ENCODE data around the gene CBFA2T2. TPM values are rescaled to one million over a fixed set of nuclear protein-coding genes. Genes with fewer than 3 reads are reported as not detected.

CBFA2T2 gene
- total and polyA plus RNA-seq, 2 of the 4 experiments (the other 2 are of a cell fraction) = 3.8 to 6.2 TPM

DNA sequence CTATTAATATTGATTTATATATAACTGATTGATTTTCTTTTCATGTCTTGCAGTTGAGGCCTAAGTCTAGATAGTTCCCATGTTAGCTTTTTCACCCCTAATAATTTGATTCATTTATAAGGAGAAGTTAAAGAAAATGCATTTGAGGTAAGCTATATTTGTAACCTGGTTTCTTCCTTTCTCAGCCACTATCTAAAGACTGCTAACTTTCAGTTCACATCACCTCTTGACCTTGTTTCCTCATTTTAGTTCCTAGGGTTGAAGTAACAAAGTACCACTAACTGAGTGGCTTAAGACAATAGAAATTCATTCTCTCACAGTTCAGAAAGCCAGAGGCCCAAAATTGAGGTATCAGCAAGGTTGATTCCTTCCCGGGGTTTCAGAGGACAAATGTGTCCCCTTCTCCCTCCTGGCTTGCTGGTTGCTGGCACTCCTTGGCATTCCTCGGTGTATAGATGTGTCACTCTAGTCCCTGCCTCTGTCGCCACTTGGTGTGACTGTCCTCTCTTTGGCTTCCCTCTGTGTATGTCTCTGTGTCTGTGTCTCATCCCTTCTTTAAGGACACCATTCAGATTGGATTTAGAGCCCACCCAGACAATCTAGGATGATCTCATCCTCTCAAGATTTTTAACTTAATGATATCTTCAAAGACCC lies 116.3 kb downstream of the CBFA2T2 start:
- no peak overlapping the region for H2AK5ac ChIP-seq (ENCODE audit: low read depth, low read length)
- H3K14ac ChIP-seq (replicated peaks; ENCODE audit: low read depth, low read length) = no peak overlapping the region
- WGBS, 2 experiments (ENCODE audit: extremely low coverage in 2 of 2, insufficient read length in 1 of 2) = 93% methylated on average over 2 of the region's 3 CpGs; no CpG with 5 or more reads in 1 of the 2 experiments
- POLR2A ChIA-PET (ENCODE audit: unreplicated experiment) = no interaction called here
- H2BK5ac ChIP-seq (ENCODE audit: low read depth, low read length, poor library complexity, severe bottlenecking) = no peak overlapping the region
- CTCF ChIA-PET = no interaction called here
- no peak overlapping the region for H2AK9ac ChIP-seq (replicated peaks; ENCODE audit: low read depth, low read length, poor library complexity)
- no peaks in the 10 kb centered on the region for H3K9me3 ChIP-seq (ENCODE audit: control insufficient read depth, insufficient read depth, low read length)
- in situ Hi-C loops (cut with MboI; ENCODE audit: low sequenced_read_pairs) = no loop called here
- H2BK20ac ChIP-seq (ENCODE audit: low read depth, low read length) = no peak overlapping the region
- DNase-seq (no peak), ATAC-seq (ENCODE audit: low read depth) (no peak)
- intact Hi-C loops (cut with micrococcal nuclease) = no loop called here
- H3K27me3 ChIP-seq (ENCODE audit: control insufficient read depth, insufficient read depth, low read length) = no peaks in the 10 kb centered on the region
- no peak overlapping the region for H3K4me2 ChIP-seq (ENCODE audit: low read depth, low read length)
- BruUV-seq (replicated peaks) = no TSS peak
- H3K27ac ChIP-seq (ENCODE audit: insufficient read depth, low read length) = no peak overlapping the region
- no peak overlapping the region for H3K9ac ChIP-seq (ENCODE audit: low read depth, low read length)
- H4K5ac ChIP-seq (ENCODE audit: low read depth, low read length) = no peak overlapping the region
- peaks cover 15% of the 10 kb centered on the region for H3K36me3 ChIP-seq (ENCODE audit: control insufficient read depth, insufficient read depth, low read length)
- H4K91ac ChIP-seq (ENCODE audit: insufficient read depth, low read depth, low read length) = no peak overlapping the region
- no peak overlapping the region for H2AFZ ChIP-seq (replicated peaks; ENCODE audit: low read length, poor library complexity)
- H4K20me1 ChIP-seq (ENCODE audit: insufficient read depth, low read length) = no peaks in the 10 kb centered on the region
- dilution Hi-C loops (cut with HindIII; ENCODE audit: low sequenced_read_pairs, unreplicated experiment) = no loop called here
- H2BK15ac ChIP-seq (ENCODE audit: low read depth, low read length) = no peak overlapping the region
- TF ChIP-seq RCOR1 (IDR thresholded peaks at IDR 0.05; ENCODE audit: insufficient replicate concordance, low read length) = no peak
- TF ChIP-seq CEBPB (IDR thresholded peaks at IDR 0.05; ENCODE audit: low read depth, low read length) = no peak
- no peak for TF ChIP-seq SMC3 (IDR thresholded peaks at IDR 0.05; ENCODE audit: low read depth, low read length)
- TF ChIP-seq, protein P1, sequence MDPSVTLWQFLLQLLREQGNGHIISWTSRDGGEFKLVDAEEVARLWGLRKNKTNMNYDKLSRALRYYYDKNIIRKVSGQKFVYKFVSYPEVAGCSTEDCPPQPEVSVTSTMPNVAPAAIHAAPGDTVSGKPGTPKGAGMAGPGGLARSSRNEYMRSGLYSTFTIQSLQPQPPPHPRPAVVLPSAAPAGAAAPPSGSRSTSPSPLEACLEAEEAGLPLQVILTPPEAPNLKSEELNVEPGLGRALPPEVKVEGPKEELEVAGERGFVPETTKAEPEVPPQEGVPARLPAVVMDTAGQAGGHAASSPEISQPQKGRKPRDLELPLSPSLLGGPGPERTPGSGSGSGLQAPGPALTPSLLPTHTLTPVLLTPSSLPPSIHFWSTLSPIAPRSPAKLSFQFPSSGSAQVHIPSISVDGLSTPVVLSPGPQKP (IDR thresholded peaks at IDR 0.05; ENCODE audit: borderline replicate concordance, low read depth, low read length) = no peak
- no peak for TF ChIP-seq MAZ (IDR thresholded peaks at IDR 0.05; ENCODE audit: borderline replicate concordance, low read depth, low read length)
- TF ChIP-seq POLR2A (IDR thresholded peaks at IDR 0.05; ENCODE audit: low read depth, low read length) = no peak
- no peak for TF ChIP-seq MAFK (IDR thresholded peaks at IDR 0.05; ENCODE audit: low read depth, low read length)
- no peak for TF ChIP-seq FOS (IDR thresholded peaks at IDR 0.05; ENCODE audit: low read depth, low read length)
- no peak for TF ChIP-seq CHD1 (IDR thresholded peaks at IDR 0.05; ENCODE audit: low read depth, low read length)
- TF ChIP-seq, protein P2, sequence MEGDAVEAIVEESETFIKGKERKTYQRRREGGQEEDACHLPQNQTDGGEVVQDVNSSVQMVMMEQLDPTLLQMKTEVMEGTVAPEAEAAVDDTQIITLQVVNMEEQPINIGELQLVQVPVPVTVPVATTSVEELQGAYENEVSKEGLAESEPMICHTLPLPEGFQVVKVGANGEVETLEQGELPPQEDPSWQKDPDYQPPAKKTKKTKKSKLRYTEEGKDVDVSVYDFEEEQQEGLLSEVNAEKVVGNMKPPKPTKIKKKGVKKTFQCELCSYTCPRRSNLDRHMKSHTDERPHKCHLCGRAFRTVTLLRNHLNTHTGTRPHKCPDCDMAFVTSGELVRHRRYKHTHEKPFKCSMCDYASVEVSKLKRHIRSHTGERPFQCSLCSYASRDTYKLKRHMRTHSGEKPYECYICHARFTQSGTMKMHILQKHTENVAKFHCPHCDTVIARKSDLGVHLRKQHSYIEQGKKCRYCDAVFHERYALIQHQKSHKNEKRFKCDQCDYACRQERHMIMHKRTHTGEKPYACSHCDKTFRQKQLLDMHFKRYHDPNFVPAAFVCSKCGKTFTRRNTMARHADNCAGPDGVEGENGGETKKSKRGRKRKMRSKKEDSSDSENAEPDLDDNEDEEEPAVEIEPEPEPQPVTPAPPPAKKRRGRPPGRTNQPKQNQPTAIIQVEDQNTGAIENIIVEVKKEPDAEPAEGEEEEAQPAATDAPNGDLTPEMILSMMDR (conservative IDR thresholded peaks at IDR 0.05; ENCODE audit: low read depth, low read length) = no peak
- no peak overlapping the region for H3K56ac ChIP-seq (ENCODE audit: extremely low read depth, insufficient read depth, low read length)
- peaks cover 6% of the 10 kb centered on the region; the same call in 1 of the 2 replicates for H3K9me1 ChIP-seq (ENCODE audit: insufficient read depth, low read length)
- no peak overlapping the region for H3K4me3 ChIP-seq (ENCODE audit: insufficient read depth, low read depth, low read length)
- peaks cover 1% of the 10 kb centered on the region; the same call in 1 of the 2 replicates for H3K4me1 ChIP-seq (ENCODE audit: control insufficient read depth, insufficient read depth, low read length)
- H2BK120ac ChIP-seq (ENCODE audit: low read depth, low read length) = no peak overlapping the region
- H3K79me1 ChIP-seq (ENCODE audit: low read depth in 1 of 2, low read length in 2 of 2) = peaks cover 0 to 3% of the 10 kb centered on the region in 2 experiments; a peak in 2 of 4 replicates
- no peak overlapping the region for H3K23ac ChIP-seq (ENCODE audit: low read depth, low read length)
- no peak overlapping the region for H3K4ac ChIP-seq (ENCODE audit: low read depth, low read length)
- H3K18ac ChIP-seq (ENCODE audit: low read depth, low read length) = no peak overlapping the region
- no peak overlapping the region for H4K8ac ChIP-seq (ENCODE audit: low read depth in 2 of 2, low read length in 2 of 2)

Data from IMR-90 (cell line).